ENCODE results near the gene TEX12.

GRCh38 chr11:112212710-112213109 lies 45.5 kb downstream of the TEX12 start:
- no peak for TF ChIP-seq CTCF (conservative IDR thresholded peaks at IDR 0.05)
- no peak for TF ChIP-seq EZH2 (IDR thresholded peaks at IDR 0.05; ENCODE audit: low read depth)
